ENCODE measurements around the gene LGR6. TPM values are rescaled to one million over a fixed set of nuclear protein-coding genes. Genes with fewer than 3 reads are reported as not detected.

LGR6 gene
- polyA plus RNA-seq, 1 donor from 2014 or later = not detected

DNA sequence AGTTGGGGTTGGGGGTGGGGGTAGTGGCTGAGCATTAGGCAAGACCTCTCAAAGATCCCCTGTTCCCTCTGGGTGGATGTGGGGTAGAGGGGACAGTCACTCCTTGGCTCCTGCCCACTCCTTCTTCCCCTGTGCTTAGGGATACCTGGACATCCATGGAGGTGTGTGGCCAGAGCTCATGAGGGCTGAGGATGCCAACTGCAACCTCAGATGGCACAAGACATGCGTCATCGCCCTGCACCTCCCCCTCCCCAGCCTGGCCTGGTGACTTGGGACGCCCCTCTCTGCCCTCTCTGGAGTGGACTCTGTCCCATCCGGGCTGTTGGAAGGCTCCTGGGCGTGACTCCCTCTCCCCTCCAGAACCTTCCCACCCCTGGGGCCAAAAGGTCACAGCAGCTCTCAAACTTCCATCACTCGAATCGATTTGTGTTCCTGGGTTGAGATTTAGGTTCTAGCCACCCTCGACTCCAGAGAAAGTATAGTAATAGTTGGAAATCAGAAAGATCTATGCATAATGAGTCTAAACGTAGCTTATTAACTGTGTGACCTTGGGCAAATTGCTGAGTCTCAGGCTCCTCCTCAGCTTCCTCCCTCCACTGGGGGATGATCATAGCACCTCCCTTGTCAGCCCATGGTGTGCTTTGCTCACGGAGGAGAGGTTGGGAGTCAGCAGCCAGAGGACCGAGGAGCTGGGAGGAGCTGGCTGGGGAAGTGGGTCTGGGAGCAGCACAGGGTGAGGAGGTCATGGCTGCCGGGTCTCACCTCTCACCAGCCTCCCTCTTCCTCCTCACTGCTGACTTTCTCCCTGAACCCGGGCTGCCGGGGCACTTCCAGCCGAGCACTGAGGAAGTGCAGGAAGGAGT lies 30.9 kb upstream of the LGR6 start:
- H3K9me2 ChIP-seq (ENCODE audit: insufficient read depth, low read length) = no peaks in the 10 kb centered on the region
- H3K4me3 ChIP-seq (ENCODE audit: low read length) = no peak overlapping the region
- H3K27me3 ChIP-seq (ENCODE audit: insufficient read depth, low read depth, low read length) = no peaks in the 10 kb centered on the region
- no peak overlapping the region for H3K27ac ChIP-seq (ENCODE audit: low read length)
- H2AFZ ChIP-seq (ENCODE audit: low read depth, low read length) = no peak overlapping the region
- H3K4me2 ChIP-seq (ENCODE audit: low read length) = no peak overlapping the region
- no peaks in the 10 kb centered on the region for H3K9me3 ChIP-seq (ENCODE audit: low read length)
- H3F3A ChIP-seq (ENCODE audit: insufficient read depth, low read length, poor library complexity, severe bottlenecking) = no peaks in the 10 kb centered on the region
- no peaks in the 10 kb centered on the region for H3K79me2 ChIP-seq (replicated peaks; ENCODE audit: insufficient read depth, low read length)
- H4K20me1 ChIP-seq (ENCODE audit: insufficient read depth) = no peaks in the 10 kb centered on the region
- TF ChIP-seq RAD21 (conservative IDR thresholded peaks at IDR 0.05) (no peak), SMC3 (conservative IDR thresholded peaks at IDR 0.05; ENCODE audit: poor library complexity) (no peak), TAF1 (IDR thresholded peaks at IDR 0.05; ENCODE audit: low read depth) (no peak), EZH2 (IDR thresholded peaks at IDR 0.05; ENCODE audit: borderline replicate concordance, insufficient read depth, low read length, poor library complexity, severe bottlenecking) (no peak), REST (IDR thresholded peaks at IDR 0.05; ENCODE audit: borderline replicate concordance) (no peak), EP300 (conservative IDR thresholded peaks at IDR 0.05; ENCODE audit: poor library complexity, severe bottlenecking) (no peak), MXI1 (conservative IDR thresholded peaks at IDR 0.05; ENCODE audit: poor library complexity, severe bottlenecking) (no peak), CTCF (IDR thresholded peaks at IDR 0.05; ENCODE audit: poor library complexity, severe bottlenecking) (no peak), POLR2AphosphoS5 (IDR thresholded peaks at IDR 0.05) (no peak)
- H3K9ac ChIP-seq (ENCODE audit: low read length) = no peak overlapping the region
- H3K36me3 ChIP-seq (ENCODE audit: insufficient read depth, low read length) = no peaks in the 10 kb centered on the region

- Histone ChIP-seq H3K9me3 (ENCODE audit: low read length) (no peaks in the 10 kb centered on the region), H3K27me3 (ENCODE audit: insufficient read depth, low read depth, low read length) (no peaks in the 10 kb centered on the region), H3K27ac (ENCODE audit: low read length) (no peak overlapping the region), H3K4me2 (ENCODE audit: low read length) (no peak overlapping the region), H3K36me3 (ENCODE audit: insufficient read depth, low read length) (no peaks in the 10 kb centered on the region), H3K9me2 (ENCODE audit: insufficient read depth, low read length) (no peaks in the 10 kb centered on the region), H3K79me2 (replicated peaks; ENCODE audit: insufficient read depth, low read length) (no peaks in the 10 kb centered on the region), H2AFZ (ENCODE audit: low read depth, low read length) (no peak overlapping the region), H3F3A (ENCODE audit: insufficient read depth, low read length, poor library complexity, severe bottlenecking) (no peaks in the 10 kb centered on the region), H4K20me1 (ENCODE audit: insufficient read depth) (no peaks in the 10 kb centered on the region), H3K9ac (ENCODE audit: low read length) (no peak overlapping the region), H3K4me3 (ENCODE audit: low read length) (no peak overlapping the region)
- no peak for TF ChIP-seq SMC3 (conservative IDR thresholded peaks at IDR 0.05; ENCODE audit: poor library complexity)
- TF ChIP-seq REST (IDR thresholded peaks at IDR 0.05; ENCODE audit: borderline replicate concordance) = no peak
- TF ChIP-seq RAD21 (conservative IDR thresholded peaks at IDR 0.05) = no peak
- TF ChIP-seq EP300 (conservative IDR thresholded peaks at IDR 0.05; ENCODE audit: poor library complexity, severe bottlenecking) = no peak
- TF ChIP-seq MXI1 (conservative IDR thresholded peaks at IDR 0.05; ENCODE audit: poor library complexity, severe bottlenecking) = no peak
- no peak for TF ChIP-seq CTCF (IDR thresholded peaks at IDR 0.05; ENCODE audit: poor library complexity, severe bottlenecking)
- no peak for TF ChIP-seq TAF1 (IDR thresholded peaks at IDR 0.05; ENCODE audit: low read depth)
- no peak for TF ChIP-seq EZH2 (IDR thresholded peaks at IDR 0.05; ENCODE audit: borderline replicate concordance, insufficient read depth, low read length, poor library complexity, severe bottlenecking)
- no peak for TF ChIP-seq POLR2AphosphoS5 (IDR thresholded peaks at IDR 0.05)
Observed at GRCh38 chr1:202163281-202164270, 30.0 kb upstream of the LGR6 start.
